Hepatocyte (in vitro differentiated cells): Measurements from ENCODE around the gene VPS13D.

Source experiments
- EZH2 ChIP-seq: fragments of 200-600 bp; sonication (generic); IDR thresholded peaks from 2 replicates; pipeline ENCODE4 v1.6.1; 2016; ENCODE audit warnings: antibody characterized with exemption, mild to moderate bottlenecking, borderline replicate concordance
- EZH2phosphoT487 ChIP-seq: fragments of 200-600 bp; sonication (generic); IDR thresholded peaks from one replicate; pipeline ENCODE4 v1.6.1; 2018; ENCODE audit warnings: antibody characterized with exemption, mild to moderate bottlenecking, low read depth, moderate library complexity; ENCODE audit not compliant: unreplicated experiment, severe bottlenecking
- TF ChIP-seq, protein P1 (sequence below): fragments of 200-600 bp; sonication (generic); IDR thresholded peaks from 2 replicates; pipeline ENCODE4 v1.5.1; 2016; ENCODE audit warnings: antibody characterized with exemption, mild to moderate bottlenecking; ENCODE audit not compliant: poor library complexity

DNA sequence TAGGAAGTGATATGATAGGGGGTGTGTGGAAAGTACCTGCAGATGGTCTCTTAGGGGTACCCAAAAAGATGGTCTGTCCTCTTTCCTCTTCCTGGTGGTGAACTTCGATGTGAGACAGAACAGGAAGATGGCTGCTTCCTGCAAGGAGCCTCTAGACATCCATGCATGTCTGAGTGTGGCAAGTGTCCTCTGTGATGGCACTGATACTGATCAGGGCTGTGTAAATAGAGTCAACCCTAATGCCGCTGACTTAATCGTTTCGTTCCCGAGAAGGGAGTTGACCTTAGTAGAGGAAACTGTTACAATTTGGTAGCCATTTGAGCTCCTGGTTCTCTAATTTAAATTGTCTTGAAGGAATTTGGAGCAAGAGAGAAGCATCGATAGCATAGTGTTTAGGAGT is 168.6 kb downstream of the VPS13D start:
- TF ChIP-seq, protein P1, sequence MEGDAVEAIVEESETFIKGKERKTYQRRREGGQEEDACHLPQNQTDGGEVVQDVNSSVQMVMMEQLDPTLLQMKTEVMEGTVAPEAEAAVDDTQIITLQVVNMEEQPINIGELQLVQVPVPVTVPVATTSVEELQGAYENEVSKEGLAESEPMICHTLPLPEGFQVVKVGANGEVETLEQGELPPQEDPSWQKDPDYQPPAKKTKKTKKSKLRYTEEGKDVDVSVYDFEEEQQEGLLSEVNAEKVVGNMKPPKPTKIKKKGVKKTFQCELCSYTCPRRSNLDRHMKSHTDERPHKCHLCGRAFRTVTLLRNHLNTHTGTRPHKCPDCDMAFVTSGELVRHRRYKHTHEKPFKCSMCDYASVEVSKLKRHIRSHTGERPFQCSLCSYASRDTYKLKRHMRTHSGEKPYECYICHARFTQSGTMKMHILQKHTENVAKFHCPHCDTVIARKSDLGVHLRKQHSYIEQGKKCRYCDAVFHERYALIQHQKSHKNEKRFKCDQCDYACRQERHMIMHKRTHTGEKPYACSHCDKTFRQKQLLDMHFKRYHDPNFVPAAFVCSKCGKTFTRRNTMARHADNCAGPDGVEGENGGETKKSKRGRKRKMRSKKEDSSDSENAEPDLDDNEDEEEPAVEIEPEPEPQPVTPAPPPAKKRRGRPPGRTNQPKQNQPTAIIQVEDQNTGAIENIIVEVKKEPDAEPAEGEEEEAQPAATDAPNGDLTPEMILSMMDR = no peak
- TF ChIP-seq EZH2phosphoT487 (no peak), EZH2 (no peak)
